K562 (cell line): ENCODE measurements around the gene PRR16. TPM values are rescaled to one million over a fixed set of nuclear protein-coding genes. Genes with fewer than 3 reads are reported as not detected.
"Not testable (repeated sequence)": the region's sequence is repeated elsewhere in the genome, so short reads cannot be mapped to it uniquely, and the experiment has no call there.

Experiments
- ATAC-seq: fragments of 200-7000 bp; cut with Tn5 transposase; 3 replicates; pipeline ENCODE4 v1.9.1; 2020; ENCODE audit warnings: moderate library complexity
- BruUV-seq: library from RNA; stranded (reverse); fragments of 400-500 nt; replicated peaks from 2 replicates; lab custom pipeline; 2021; lab: Mats Ljungman, UMichigan
- CTCF ChIA-PET: fragments of 300-600 bp; formaldehyde crosslinking; extraction: SDS; loops from one replicate; lab custom pipeline; 2021; ENCODE audit warnings: low intra/inter-chr PET ratio; lab: Yijun Ruan, JAX
- POLR2A ChIA-PET: fragments of 300-600, 350-650 bp; sonication (Branson Sonifier 250); formaldehyde crosslinking; extraction: SDS; loops from one replicate; lab custom pipeline; 2021; ENCODE audit warnings: antibody characterized with exemption, inconsistent platforms; lab: Yijun Ruan, JAX
- DNase-seq, 4 experiments: peaks; one replicate each; pipeline versions ENCODE4 v3.0.0 to v3.0.0-alpha.2; 2011 to 2018; ENCODE audit warnings: low spot score in 3 of 4, mixed read lengths in 3 of 4; ENCODE audit errors: extremely low read depth in 1 of 4
- FAIRE-seq: peaks from 2 replicates; lab custom pipeline; 2011; peaks lifted over from hg19 to GRCh38; lab: Jason Lieb, UNC
- H2AFZ ChIP-seq: 2 replicates; pipeline ENCODE4 v1.6.0; 2011; ENCODE audit warnings: low read depth, low read length, control low read depth, inconsistent platforms
- H3K27ac ChIP-seq: fragments of 200-600 bp; 3 replicates; pipeline ENCODE4 v1.8.0; 2011; ENCODE audit warnings: low read depth, mild to moderate bottlenecking, control low read depth, inconsistent platforms, low read length, moderate library complexity, mixed read lengths; ENCODE audit errors: extremely low read depth
- H3K27me3 ChIP-seq, 2 experiments: fragments of 300-600 bp in 1 of 2; 2 replicates in 1 of 2; 3 replicates in 1 of 2; pipeline versions ENCODE4 v1.6.0 to v1.8.0; 2011; ENCODE audit warnings: inconsistent platforms in 2 of 2, low read length in 2 of 2, mild to moderate bottlenecking in 1 of 2, mixed read lengths in 1 of 2, moderate library complexity in 1 of 2; ENCODE audit not compliant: control insufficient read depth in 2 of 2, insufficient read depth in 2 of 2
- H3K36me3 ChIP-seq: fragments of 300-600 bp; 3 replicates; pipeline ENCODE4 v1.8.0; 2011; ENCODE audit warnings: mild to moderate bottlenecking, low read length, inconsistent platforms; ENCODE audit not compliant: control insufficient read depth, insufficient read depth
- H3K4me1 ChIP-seq, 2 experiments: fragments of 200-600 bp in 1 of 2; replicated peaks in 1 of 2; 2 replicates in 1 of 2; 3 replicates in 1 of 2; pipeline versions ENCODE4 v1.5.1 to v1.8.0; 2011; ENCODE audit warnings: inconsistent platforms in 2 of 2, low read length in 2 of 2, mild to moderate bottlenecking in 1 of 2, mixed read lengths in 1 of 2, moderate library complexity in 1 of 2; ENCODE audit not compliant: control insufficient read depth in 2 of 2, insufficient read depth in 2 of 2
- H3K4me2 ChIP-seq: 2 replicates; pipeline ENCODE4 v1.6.1; 2011; ENCODE audit warnings: low read length, control low read depth, inconsistent platforms, mixed read lengths; ENCODE audit not compliant: insufficient read depth
- H3K4me3 ChIP-seq: fragments of 200-600 bp; sonication (generic), shearing (Covaris generic); 2 replicates; pipeline ENCODE4 v1.5.1; 2016; ENCODE audit warnings: control low read depth, inconsistent platforms
- H3K79me2 ChIP-seq: fragments of 200-600 bp; 3 replicates; pipeline ENCODE4 v1.8.0; 2011; ENCODE audit warnings: low read length, inconsistent platforms; ENCODE audit not compliant: control insufficient read depth, insufficient read depth
- H3K9ac ChIP-seq, 2 experiments: 2 replicates each; pipeline versions ENCODE4 v1.6.0 to v1.6.1; 2011; ENCODE audit warnings: low read depth in 2 of 2, low read length in 2 of 2, control low read depth in 1 of 2, inconsistent platforms in 1 of 2, mild to moderate bottlenecking in 1 of 2, mixed read lengths in 1 of 2; ENCODE audit not compliant: insufficient read depth in 1 of 2
- H3K9me1 ChIP-seq: one replicate; pipeline ENCODE4 v1.6.0; 2011; ENCODE audit warnings: inconsistent platforms, mild to moderate bottlenecking, low read length, moderate library complexity; ENCODE audit not compliant: control insufficient read depth, insufficient read depth
- H3K9me3 ChIP-seq: replicated peaks from 2 replicates; pipeline ENCODE4 v1.5.1; 2011; ENCODE audit warnings: low read depth, low read length, inconsistent platforms; ENCODE audit not compliant: control insufficient read depth, insufficient read depth
- H4K20me1 ChIP-seq: replicated peaks from 2 replicates; pipeline ENCODE4 v1.6.1; 2011; ENCODE audit warnings: low read length, inconsistent platforms, mixed read lengths; ENCODE audit not compliant: control insufficient read depth, insufficient read depth
- WGBS: fragments of 100-300 bp; shearing (Covaris generic); methylation state at CpG from one replicate; pipeline ENCODE4 v1.1.6; 2016; ENCODE audit warnings: low coverage, mixed read lengths; ENCODE audit not compliant: insufficient coverage; ENCODE audit errors: missing lambda C conversion rate; 5-methylcytosine and 5-hydroxymethylcytosine counted together
- in situ Hi-C: fragments of 300-500 bp; cut with MboI; formaldehyde crosslinking; loops from 4 replicates; pipeline ENCODE4 v1.15.0; 2018; ENCODE audit warnings: inconsistent platforms, mixed read lengths
- intact Hi-C: fragments of 100-400 bp; cut with micrococcal nuclease; formaldehyde crosslinking; loops from 2 replicates; pipeline ENCODE4 v1.14.2; 2022
- polyA plus RNA-seq, 8 experiments: library from polyadenylated mRNA; depleted of rRNA in 4 of 8; stranded (reverse) in 5 of 8; unstranded in 3 of 8; fragments of >200 nt; fragmentation: Nextera tagmentation in 2 of 8; fragmentation: Illumina TruSeq in 1 of 8; extraction: Ambion mirVana in 2 of 8; extraction: Trizol in 1 of 8; gene quantifications; 2 replicates each; pipeline versions ENCODE4 v1.2.1 to v1.2.3, GENCODE V29; 2011 to 2014; ENCODE audit warnings: inconsistent platforms in 1 of 8, missing spikeins in 1 of 8
- total RNA-seq, 7 experiments: library from RNA; depleted of rRNA in 6 of 7; stranded (reverse); fragments of >200 nt in 6 of 7; fragmentation: Illumina TruSeq in 2 of 7; extraction: Trizol in 2 of 7; gene quantifications; 2 replicates each; pipeline versions ENCODE4 v1.2.1 to v1.2.3, GENCODE V29; 2011 to 2021; ENCODE audit warnings: low replicate concordance in 1 of 7

The PRR16 gene
- total and polyA plus RNA-seq, 9 of the 15 experiments (the other 6 are each of a cell fraction or from before 2014, with no cell fraction given): 0.61 to 10.1 (median 3.3) TPM

DNA sequence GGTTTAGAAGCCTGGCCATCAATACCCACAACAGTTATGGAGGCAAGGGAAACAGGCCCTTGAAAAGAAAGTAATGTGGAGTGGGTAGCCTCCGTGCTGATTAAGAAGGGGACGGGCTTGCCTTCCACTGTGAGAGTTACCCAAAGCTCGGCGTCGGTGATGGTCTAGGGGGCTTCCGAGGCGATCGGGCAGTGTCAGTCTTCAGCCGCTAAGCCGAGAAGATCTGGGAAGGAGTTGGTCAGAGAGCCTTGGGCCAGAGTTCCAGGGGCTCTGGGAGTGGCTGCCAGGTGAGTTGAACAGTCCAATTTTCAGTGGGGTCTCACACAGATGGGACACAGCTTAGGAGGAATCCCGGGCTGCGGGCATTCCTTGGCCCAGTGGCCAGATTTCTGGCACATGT is 236.6 kb downstream of the PRR16 start:
- H3K4me2 ChIP-seq, H3K36me3 ChIP-seq, BruUV-seq, H3K27me3 ChIP-seq, H3K9me1 ChIP-seq, ATAC-seq, H4K20me1 ChIP-seq, H3K9ac ChIP-seq, H3K27ac ChIP-seq, CTCF ChIA-PET, H3K4me3 ChIP-seq, intact Hi-C loops, H3K79me2 ChIP-seq, DNase-seq, H3K9me3 ChIP-seq, POLR2A ChIA-PET, H3K4me1 ChIP-seq, H2AFZ ChIP-seq, FAIRE-seq, in situ Hi-C loops: not testable (repeated sequence)
- WGBS: 10% methylated on average over 9 of the region's 12 CpGs

DNA sequence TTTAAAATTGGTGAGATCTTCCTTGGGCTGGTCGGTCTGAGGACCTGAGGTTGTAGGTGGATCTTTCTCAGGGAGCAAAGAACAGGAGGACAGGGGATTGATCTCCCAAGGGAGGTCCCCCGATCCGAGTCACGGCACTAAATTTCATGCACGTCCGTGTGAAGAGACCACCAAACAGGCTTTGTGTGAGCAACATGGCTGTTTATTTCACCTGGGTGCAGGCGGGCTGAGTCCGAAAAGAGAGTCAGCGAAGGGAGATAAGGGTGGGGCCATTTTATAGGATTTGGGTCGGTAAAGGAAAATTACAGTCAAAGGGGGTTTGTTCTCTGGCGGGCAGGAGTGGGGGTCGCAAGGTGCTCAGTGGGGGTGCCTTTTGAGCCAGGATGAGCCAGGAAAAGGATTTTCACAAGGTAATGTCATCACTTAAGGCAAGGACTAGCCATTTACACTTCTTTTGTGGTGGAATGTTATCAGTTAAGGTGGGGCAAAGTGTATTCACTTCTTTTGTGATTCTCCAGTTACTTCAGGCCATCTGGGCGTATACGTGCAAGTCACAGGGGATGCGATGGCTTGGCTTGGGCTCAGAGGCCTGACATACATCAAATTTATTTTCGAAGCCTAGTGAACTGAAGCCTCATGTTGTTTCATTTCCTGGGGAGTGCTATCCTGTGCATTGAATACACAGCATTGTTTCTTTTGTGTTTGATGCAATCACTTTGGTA is 238.9 kb downstream of the PRR16 start:
- H3K9me3 ChIP-seq, H4K20me1 ChIP-seq, H3K4me3 ChIP-seq, H3K4me1 ChIP-seq, H3K79me2 ChIP-seq, CTCF ChIA-PET, H3K9ac ChIP-seq, H2AFZ ChIP-seq, FAIRE-seq, in situ Hi-C loops, intact Hi-C loops, H3K27me3 ChIP-seq, H3K36me3 ChIP-seq, BruUV-seq, H3K9me1 ChIP-seq, H3K4me2 ChIP-seq, H3K27ac ChIP-seq, POLR2A ChIA-PET, ATAC-seq, DNase-seq: not testable (repeated sequence)
- WGBS: 11% methylated on average over 16 of the region's 16 CpGs
